ENCODE results near the gene REEP3. TPM values are rescaled to one million over a fixed set of nuclear protein-coding genes. Genes with fewer than 3 reads are reported as not detected.

REEP3 gene
- total and polyA plus RNA-seq, 2 of the 4 experiments (the other 2 are of a cell fraction), result 11.7 to 28.9 TPM

- no peak overlapping the region for H3K4ac ChIP-seq (ENCODE audit: low read depth, low read length)
Measured at GRCh38 chr10:63496561-63496960, 24.6 kb upstream of the REEP3 start.

More at GRCh38 chr10:63496561-63496960, 24.6 kb upstream of the REEP3 start:
- dilution Hi-C loops (cut with HindIII; ENCODE audit: low sequenced_read_pairs, unreplicated experiment) (no loop called here), intact Hi-C loops (cut with micrococcal nuclease) (no loop called here), in situ Hi-C loops (cut with MboI; ENCODE audit: low sequenced_read_pairs) (no loop called here)
- H3K4me1 ChIP-seq (ENCODE audit: control insufficient read depth, insufficient read depth, low read length), result peaks cover 5% of the 10 kb centered on the region
- H2AK9ac ChIP-seq (replicated peaks; ENCODE audit: low read depth, low read length, poor library complexity), result no peak overlapping the region
- no TSS peak for BruUV-seq (replicated peaks)
- H2AFZ ChIP-seq (replicated peaks; ENCODE audit: low read length, poor library complexity), result no peak overlapping the region
- H4K8ac ChIP-seq (ENCODE audit: low read depth in 2 of 2, low read length in 2 of 2), result no peak overlapping the region
- no peak overlapping the region for H2BK5ac ChIP-seq (ENCODE audit: low read depth, low read length, poor library complexity, severe bottlenecking)
- H3K27me3 ChIP-seq (ENCODE audit: control insufficient read depth, insufficient read depth, low read length), result no peaks in the 10 kb centered on the region
- H4K5ac ChIP-seq (ENCODE audit: low read depth, low read length), result no peak overlapping the region
- no peaks in the 10 kb centered on the region for H3K36me3 ChIP-seq (ENCODE audit: control insufficient read depth, insufficient read depth, low read length)
- TF ChIP-seq MAFK (IDR thresholded peaks at IDR 0.05; ENCODE audit: low read depth, low read length) (no peak), CTCF (conservative IDR thresholded peaks at IDR 0.05; ENCODE audit: low read depth, low read length) (no peak), FOS (IDR thresholded peaks at IDR 0.05; ENCODE audit: low read depth, low read length) (no peak), NFE2L2 (IDR thresholded peaks at IDR 0.05; ENCODE audit: low read depth, low read length) (no peak), CEBPB (IDR thresholded peaks at IDR 0.05; ENCODE audit: low read depth, low read length) (no peak), CHD1 (IDR thresholded peaks at IDR 0.05; ENCODE audit: low read depth, low read length) (no peak), USF2 (IDR thresholded peaks at IDR 0.05; ENCODE audit: low read depth, low read length) (no peak), SMC3 (IDR thresholded peaks at IDR 0.05; ENCODE audit: low read depth, low read length) (no peak), BHLHE40 (IDR thresholded peaks at IDR 0.05; ENCODE audit: low read depth, low read length) (no peak), MXI1 (IDR thresholded peaks at IDR 0.05; ENCODE audit: borderline replicate concordance, low read depth, low read length) (no peak), POLR2A (IDR thresholded peaks at IDR 0.05; ENCODE audit: low read depth, low read length) (no peak), ELK1 (IDR thresholded peaks at IDR 0.05; ENCODE audit: borderline replicate concordance, low read depth, low read length) (no peak), RAD21 (IDR thresholded peaks at IDR 0.05; ENCODE audit: low read length) (no peak)
- POLR2A ChIA-PET (ENCODE audit: unreplicated experiment), result no interaction called here
- CTCF ChIA-PET, result no interaction called here
- no peaks in the 10 kb centered on the region for H3K9me3 ChIP-seq (ENCODE audit: control insufficient read depth, insufficient read depth, low read length)
- no peak overlapping the region for H3K4me3 ChIP-seq (ENCODE audit: insufficient read depth, low read depth, low read length)
- peaks cover 21% of the 10 kb centered on the region for H4K20me1 ChIP-seq (ENCODE audit: insufficient read depth, low read length)
- H3K14ac ChIP-seq (replicated peaks; ENCODE audit: low read depth, low read length), result no peak overlapping the region
- no peak overlapping the region for H3K56ac ChIP-seq (ENCODE audit: extremely low read depth, insufficient read depth, low read length)
- H3K9me1 ChIP-seq (ENCODE audit: insufficient read depth, low read length), result 0 out of 2 replicates have a peak, but pooled peaks cover 2% of the 10 kb centered on the region
- H3K79me1 ChIP-seq (ENCODE audit: low read depth in 1 of 2, low read length in 2 of 2), result peaks cover 22 to 59% of the 10 kb centered on the region in 2 experiments
- WGBS, 2 experiments (ENCODE audit: extremely low coverage in 2 of 2, insufficient read length in 1 of 2), result no CpG with 5 or more reads among the region's 1 CpG
- no peak for ATAC-seq (ENCODE audit: low read depth)
- no peak overlapping the region for H3K9ac ChIP-seq (ENCODE audit: low read depth, low read length)
- H3K27ac ChIP-seq (ENCODE audit: insufficient read depth, low read length), result no peak overlapping the region
- no peak overlapping the region for H2AK5ac ChIP-seq (ENCODE audit: low read depth, low read length)
- no peak overlapping the region for H2BK20ac ChIP-seq (ENCODE audit: low read depth, low read length)
- DNase-seq, result no peak
- no peak overlapping the region for H3K4me2 ChIP-seq (ENCODE audit: low read depth, low read length)
- no peak overlapping the region for H2BK120ac ChIP-seq (ENCODE audit: low read depth, low read length)
- no peak overlapping the region for H4K91ac ChIP-seq (ENCODE audit: insufficient read depth, low read depth, low read length)
- no peak overlapping the region; the same call in 1 of the 2 replicates for H3K23ac ChIP-seq (ENCODE audit: low read depth, low read length)
- no peak overlapping the region for H2BK15ac ChIP-seq (ENCODE audit: low read depth, low read length)
- H3K18ac ChIP-seq (ENCODE audit: low read depth, low read length), result no peak overlapping the region

All from IMR-90 (cell line).